HepG2 (cell line): ENCODE results near the gene KANTR. TPM values are rescaled to one million over a fixed set of nuclear protein-coding genes. Genes with fewer than 3 reads are reported as not detected.

Experiments used
- ATAC-seq: fragments of 200-7000 bp; cut with Tn5 transposase; 3 replicates; pipeline ENCODE4 v1.9.1; 2020; ENCODE audit warnings: mild to moderate bottlenecking, moderate library complexity
- BruUV-seq: library from RNA; stranded (reverse); fragments of 400-500 nt; replicated peaks from 2 replicates; lab custom pipeline; 2021; lab: Mats Ljungman, UMichigan
- CTCF ChIA-PET: fragments of 300-600 bp; formaldehyde crosslinking; extraction: SDS; loops from one replicate; lab custom pipeline; 2021; ENCODE audit warnings: low total read pairs, inconsistent platforms, low intra/inter-chr PET ratio; lab: Yijun Ruan, JAX
- POLR2A ChIA-PET: fragments of 350-600 bp; sonication (Branson Sonifier 250); formaldehyde crosslinking; loops from one replicate; lab custom pipeline; 2020; ENCODE audit warnings: antibody characterized with exemption, inconsistent platforms; lab: Yijun Ruan, JAX
- DNase-seq: peaks from one replicate; pipeline ENCODE4 v3.0.0-alpha.2; 2015; ENCODE audit warnings: low spot score
- FAIRE-seq: peaks from 3 replicates; lab custom pipeline; 2011; peaks lifted over from hg19 to GRCh38; lab: Jason Lieb, UNC
- H2AFZ ChIP-seq: one replicate; pipeline ENCODE4 v1.6.1; 2011; ENCODE audit warnings: low read length, inconsistent platforms
- H3K27ac ChIP-seq: fragments of 300-600 bp; 3 replicates; pipeline ENCODE4 v1.8.0; 2011; ENCODE audit warnings: mixed run types, mild to moderate bottlenecking, mixed read lengths, low read length, inconsistent platforms; ENCODE audit not compliant: insufficient read depth; ENCODE audit errors: extremely low read length
- H3K27me3 ChIP-seq, 2 experiments: fragments of 200-600 bp in 1 of 2; 2 replicates in 1 of 2; 3 replicates in 1 of 2; pipeline versions ENCODE4 v1.6.0 to v1.8.0; 2011; ENCODE audit warnings: low read length in 2 of 2, mild to moderate bottlenecking in 2 of 2, moderate library complexity in 2 of 2, inconsistent platforms in 1 of 2; ENCODE audit not compliant: insufficient read depth in 2 of 2, control insufficient read depth in 1 of 2
- H3K36me3 ChIP-seq, 2 experiments: fragments of 200-600 bp in 1 of 2; replicated peaks in 1 of 2; 2 replicates in 1 of 2; 3 replicates in 1 of 2; pipeline versions ENCODE4 v1.5.1 to v1.8.0; 2011; ENCODE audit warnings: low read length in 2 of 2, inconsistent platforms in 1 of 2; ENCODE audit not compliant: insufficient read depth in 2 of 2, control insufficient read depth in 1 of 2
- H3K4me1 ChIP-seq: 2 replicates; pipeline ENCODE4 v1.5.1; 2012; ENCODE audit warnings: low read length, inconsistent platforms; ENCODE audit not compliant: insufficient read depth
- H3K4me2 ChIP-seq: 2 replicates; pipeline ENCODE4 v1.6.0; 2011; ENCODE audit warnings: low read depth, low read length, inconsistent platforms
- H3K4me3 ChIP-seq, 3 experiments: fragments of 200-600 bp in 1 of 3; sonication (generic), shearing (Covaris generic) in 1 of 3; replicated peaks in 1 of 3; 2 replicates each; pipeline ENCODE4 v1.5.1; 2011 to 2016; ENCODE audit warnings: low read length in 3 of 3, inconsistent platforms in 2 of 3, low read depth in 2 of 3, mild to moderate bottlenecking in 2 of 3, control low read depth in 1 of 3, mixed read lengths in 1 of 3; ENCODE audit not compliant: insufficient read depth in 1 of 3
- H3K79me2 ChIP-seq: one replicate; pipeline ENCODE4 v1.6.1; 2011; ENCODE audit warnings: low read length, inconsistent platforms; ENCODE audit not compliant: insufficient read depth
- H3K9ac ChIP-seq: 2 replicates; pipeline ENCODE4 v1.6.0; 2011; ENCODE audit warnings: mild to moderate bottlenecking, low read depth, low read length, inconsistent platforms; ENCODE audit not compliant: insufficient read depth
- H3K9me3 ChIP-seq: 2 replicates; pipeline ENCODE4 v1.5.1; 2012; ENCODE audit warnings: mild to moderate bottlenecking, low read length
- H4K20me1 ChIP-seq: 2 replicates; pipeline ENCODE4 v1.6.0; 2011; ENCODE audit warnings: inconsistent platforms, mild to moderate bottlenecking, low read length, moderate library complexity; ENCODE audit not compliant: insufficient read depth
- CREM ChIP-seq, 2 experiments: sonication (generic) in 1 of 2; formaldehyde crosslinking in 1 of 2; IDR thresholded peaks; 2 replicates each; pipeline versions ENCODE4 v1.4.0 to v1.6.1; 2016 to 2020; ENCODE audit warnings: antibody characterized with exemption in 1 of 2, mild to moderate bottlenecking in 1 of 2, missing genetic modification reagents in 1 of 2
- CTCF ChIP-seq: sonication (generic); formaldehyde crosslinking; IDR thresholded peaks from 2 replicates; pipeline ENCODE4 v1.5.0; 2020; ENCODE audit warnings: mild to moderate bottlenecking, missing genetic modification reagents, moderate library complexity
- PRPF4 ChIP-seq: fragments of 200-400 bp; formaldehyde crosslinking; IDR thresholded peaks from 2 replicates; pipeline ENCODE4 v1.6.1; 2016; ENCODE audit warnings: low read length, low read depth; ENCODE audit not compliant: poor library complexity, severe bottlenecking
- SKI ChIP-seq: fragments of 450-650 bp; IDR thresholded peaks from one replicate; pipeline ENCODE4 v1.6.1; 2018; ENCODE audit warnings: mild to moderate bottlenecking; ENCODE audit not compliant: partially characterized antibody
- ZNF276 ChIP-seq: sonication (generic); formaldehyde crosslinking; IDR thresholded peaks from 2 replicates; pipeline ENCODE4 v1.4.0; 2020; ENCODE audit warnings: mild to moderate bottlenecking, low read depth, missing genetic modification reagents
- ZNF607 ChIP-seq: sonication (generic); formaldehyde crosslinking; IDR thresholded peaks from 2 replicates; pipeline ENCODE4 v1.5.1; 2020; ENCODE audit warnings: missing genetic modification reagents, mild to moderate bottlenecking, borderline replicate concordance
- ZNF770 ChIP-seq: sonication (generic); formaldehyde crosslinking; IDR thresholded peaks from 2 replicates; pipeline ENCODE4 v1.5.0; 2020; ENCODE audit warnings: mild to moderate bottlenecking, missing genetic modification reagents
- WGBS: methylation state at CpG from one replicate; pipeline ENCODE4 v1.1.6; 2017; ENCODE audit warnings: low lambda C conversion rate; 5-methylcytosine and 5-hydroxymethylcytosine counted together
- in situ Hi-C: cut with HindIII; loops from 2 replicates; pipeline ENCODE4 v1.10.0; 2017; ENCODE audit warnings: low pct_unique_long_range_greater_than_20kb; ENCODE audit not compliant: extremely low pct_ligation_motif_present
- intact Hi-C: fragments of 100-400 bp; cut with micrococcal nuclease; formaldehyde crosslinking; loops from one replicate; pipeline ENCODE4 v1.10.0; 2022; ENCODE audit not compliant: unreplicated experiment
- polyA plus RNA-seq, 8 experiments: library from polyadenylated mRNA; depleted of rRNA in 3 of 8; stranded (reverse) in 7 of 8; unstranded in 1 of 8; fragments of >200 nt; fragmentation: Illumina TruSeq in 4 of 8; extraction: Trizol in 4 of 8; gene quantifications; 2 replicates each; pipeline versions ENCODE4 v1.2.1 to v1.2.3, GENCODE V29; 2011 to 2016; ENCODE audit warnings: low read depth in 4 of 8, missing spikeins in 1 of 8, mixed read lengths in 1 of 8; ENCODE audit not compliant: insufficient read depth in 1 of 8
- small RNA-seq, 3 experiments: library from RNA; depleted of rRNA; stranded (forward); fragments of <200 nt; gene quantifications; one replicate each; pipeline ENCODE3, GENCODE V24; 2012; ENCODE audit warnings: low read depth in 2 of 3, low replicate concordance in 1 of 3; ENCODE audit not compliant: insufficient read length in 3 of 3, insufficient read depth in 2 of 3
- total RNA-seq, 5 experiments: library from RNA; depleted of rRNA; stranded (reverse); fragments of >200 nt; fragmentation: Illumina TruSeq; extraction: Trizol; gene quantifications; 2 replicates each; pipeline ENCODE4 v1.2.3, GENCODE V29; 2016; ENCODE audit warnings: low read depth in 1 of 5

Gene KANTR
- total and polyA plus RNA-seq, 2 of the 13 experiments (the other 11 are each of a cell fraction or from before 2014, with no cell fraction given), result 4.4 to 9.0 TPM

- TF ChIP-seq ZNF770 (no peak), ZNF276 (no peak), ZNF607 (CRISPR knock-in tag) (no peak), CREM (IDR thresholded peaks at IDR 0.05) (no peak), CREM (CRISPR knock-in tag; IDR thresholded peaks at IDR 0.05) (no peak)
Measured at GRCh38 chrX:53166103-53166502, 72.2 kb downstream of the KANTR start (continued).

DNA sequence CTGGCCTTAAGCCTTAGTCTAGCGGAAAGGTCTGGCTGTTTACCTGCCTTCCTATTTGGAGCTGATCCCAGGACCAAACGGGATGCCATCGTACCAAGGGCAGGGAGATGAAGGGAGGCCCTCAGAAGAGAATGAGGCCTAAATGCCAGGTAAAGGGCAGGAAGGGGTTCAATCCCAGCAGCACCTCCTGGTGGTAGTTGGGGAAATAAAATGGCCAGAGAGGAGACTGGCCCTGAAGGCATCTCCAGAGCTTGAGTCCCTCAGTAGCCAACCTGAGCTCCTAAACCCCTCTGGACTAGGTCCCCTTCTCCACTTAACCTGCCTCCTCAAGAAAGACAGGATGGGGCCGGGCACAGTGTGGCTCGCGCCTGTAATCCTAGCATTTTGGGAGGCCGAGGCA, 77.4 kb downstream of the KANTR start:
- no peak overlapping the region for H3K4me2 ChIP-seq
- no peaks in the 10 kb centered on the region for H4K20me1 ChIP-seq
- 75% methylated on average over 2 of the region's 7 CpGs for WGBS
- no peak overlapping the region for H3K4me3 ChIP-seq
- ATAC-seq (no peak), FAIRE-seq (no peak), DNase-seq (no peak)
- no peaks in the 10 kb centered on the region for H3K4me1 ChIP-seq
- no peak overlapping the region for H2AFZ ChIP-seq
- no peak overlapping the region for H3K9ac ChIP-seq
- H3K79me2 ChIP-seq, result no peaks in the 10 kb centered on the region
- in situ Hi-C loops, result no loop called here
- H3K27ac ChIP-seq, result no peak overlapping the region
- no peaks in the 10 kb centered on the region for H3K36me3 ChIP-seq
- TF ChIP-seq PRPF4 (no peak), SKI (no peak), CTCF (CRISPR knock-in tag) (peak; percentile 25; the same call in 1 of the 2 replicates)
- intact Hi-C loops, result no loop called here
- CTCF ChIA-PET, result no interaction called here
- H3K9me3 ChIP-seq, result no peaks in the 10 kb centered on the region
- H3K27me3 ChIP-seq, result no peaks in the 10 kb centered on the region
- no TSS peak for BruUV-seq
- POLR2A ChIA-PET, result no interaction called here

Small RNA genes lying within 50 kb of the gene (small RNA-seq; reads per million reads assigned to genes)
- gene AL139396.1 (0 reads per million in 3 experiments), gene AL591212.2 (0 reads per million in 3 experiments)

Other genes with a start within 250 kb of the KANTR start
- not detected in 2 replicates for gene XAGE3, start 226.1 kb upstream of the KANTR start, total RNA-seq (2016; rRNA removed; fragmentation: Illumina TruSeq; extraction: Trizol)
- not detected in 2 replicates for gene XAGE3, start 226.1 kb upstream of the KANTR start, polyA plus RNA-seq (2011; rRNA removed)
- 6.3 and 7.8 TPM in 2 replicates for gene FAM156B, start 196.8 kb upstream of the KANTR start, total RNA-seq (2016; rRNA removed; fragmentation: Illumina TruSeq; extraction: Trizol)
- gene FAM156B, start 196.8 kb upstream of the KANTR start, polyA plus RNA-seq (2011; rRNA removed), result 82.1 and 85.9 TPM in 2 replicates
- 7.2 and 15.4 TPM in 2 replicates for gene FAM156A, start 135.6 kb upstream of the KANTR start, total RNA-seq (2016; rRNA removed; fragmentation: Illumina TruSeq; extraction: Trizol)
- gene FAM156A, start 135.6 kb upstream of the KANTR start, polyA plus RNA-seq (2011; rRNA removed), result 53.8 and 57.9 TPM in 2 replicates
- gene GPR173, start 45.4 kb upstream of the KANTR start, total RNA-seq (2016; rRNA removed; fragmentation: Illumina TruSeq; extraction: Trizol), result not detected in 2 replicates
- gene GPR173, start 45.4 kb upstream of the KANTR start, polyA plus RNA-seq (2011; rRNA removed), result 0.04 and 0.10 TPM in 2 replicates
- gene TSPYL2, start 11.8 kb upstream of the KANTR start, total RNA-seq (2016; rRNA removed; fragmentation: Illumina TruSeq; extraction: Trizol), result 6.5 and 10.1 TPM in 2 replicates
- 13.8 and 15.5 TPM in 2 replicates for gene TSPYL2, start 11.8 kb upstream of the KANTR start, polyA plus RNA-seq (2011; rRNA removed)
- 26.0 and 32.5 TPM in 2 replicates for gene KDM5C, start 131.1 kb downstream of the KANTR start, total RNA-seq (2016; rRNA removed; fragmentation: Illumina TruSeq; extraction: Trizol)
- 34.0 and 46.9 TPM in 2 replicates for gene KDM5C, start 131.1 kb downstream of the KANTR start, polyA plus RNA-seq (2011; rRNA removed)
- gene IQSEC2, start 187.4 kb downstream of the KANTR start, total RNA-seq (2016; rRNA removed; fragmentation: Illumina TruSeq; extraction: Trizol), result 0.13 and 0.17 TPM in 2 replicates
- 0.21 TPM in 1 of 2 replicates, not detected in the other for gene IQSEC2, start 187.4 kb downstream of the KANTR start, polyA plus RNA-seq (2011; rRNA removed)